Neural cell (in vitro differentiated cells): ENCODE measurements around the gene C1orf35.

Source experiments
- EP300 ChIP-seq: fragments of 450-650 bp; conservative IDR thresholded peaks from 2 replicates; pipeline ENCODE4 v1.6.1; 2014; ENCODE audit warnings: antibody characterized with exemption, mild to moderate bottlenecking, moderate library complexity; ENCODE audit not compliant: poor library complexity, severe bottlenecking
- EZH2 ChIP-seq: fragments of 200-600, 300-800 bp; shearing (Covaris generic), sonication (generic); IDR thresholded peaks from 2 replicates; pipeline ENCODE4 v1.6.1; 2014; ENCODE audit warnings: antibody characterized with exemption, low read length, borderline replicate concordance, mild to moderate bottlenecking; ENCODE audit not compliant: insufficient read depth, poor library complexity, severe bottlenecking
- MXI1 ChIP-seq: fragments of 450-650 bp; conservative IDR thresholded peaks from 2 replicates; pipeline ENCODE4 v1.6.1; 2014; ENCODE audit warnings: antibody characterized with exemption, mild to moderate bottlenecking; ENCODE audit not compliant: poor library complexity, severe bottlenecking
- POLR2AphosphoS5 ChIP-seq: IDR thresholded peaks from 2 replicates; pipeline ENCODE4 v1.6.1; 2012
- RAD21 ChIP-seq: fragments of 450-650 bp; conservative IDR thresholded peaks from 2 replicates; pipeline ENCODE4 v1.6.1; 2014; ENCODE audit warnings: antibody characterized with exemption, mild to moderate bottlenecking, moderate library complexity
- SMC3 ChIP-seq: fragments of 450-650 bp; conservative IDR thresholded peaks from 2 replicates; pipeline ENCODE4 v1.6.1; 2014; ENCODE audit warnings: antibody characterized with exemption, mild to moderate bottlenecking, moderate library complexity; ENCODE audit not compliant: poor library complexity
- TAF1 ChIP-seq: IDR thresholded peaks from 2 replicates; pipeline ENCODE4 v1.6.1; 2012; ENCODE audit warnings: low read depth
- TF ChIP-seq, protein P1 (sequence below): fragments of 450-650 bp; IDR thresholded peaks from 2 replicates; pipeline ENCODE4 v1.5.1; 2014; ENCODE audit warnings: antibody characterized with exemption, mild to moderate bottlenecking, moderate library complexity; ENCODE audit not compliant: poor library complexity, severe bottlenecking
- TF ChIP-seq, protein P2 (sequence below): IDR thresholded peaks from 2 replicates; pipeline ENCODE4 v1.6.1; 2012; ENCODE audit warnings: borderline replicate concordance

DNA sequence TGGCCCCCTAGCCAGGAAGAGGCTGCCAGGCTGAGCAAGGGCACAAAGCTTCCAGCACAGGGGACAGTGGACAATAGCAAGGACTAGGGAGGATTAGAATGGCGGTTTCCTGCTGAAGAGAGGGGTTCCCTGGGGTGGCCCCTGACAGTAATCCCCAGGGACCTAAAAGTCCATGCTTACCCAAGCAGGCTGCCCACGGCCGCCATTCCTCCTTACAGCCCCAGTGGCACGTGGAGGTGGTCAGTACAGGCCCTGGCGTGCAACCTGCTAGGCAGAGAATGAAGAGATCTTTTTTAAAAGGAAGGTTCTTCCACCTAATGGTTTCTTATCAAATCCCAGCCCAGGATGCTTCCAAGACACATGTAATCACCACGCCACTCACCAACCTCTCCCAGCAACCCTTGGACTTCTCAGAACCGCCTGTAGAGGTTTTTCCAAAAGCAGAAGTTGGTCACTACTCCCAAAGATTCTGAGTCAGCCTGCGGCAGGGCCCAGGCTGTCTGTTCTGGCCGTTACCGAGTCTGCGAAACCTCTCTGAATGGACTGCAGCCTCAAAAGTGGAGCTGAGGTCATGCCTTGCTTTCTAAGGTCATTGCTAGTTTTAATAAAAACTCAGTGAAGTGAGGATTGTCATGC lies 5.0 kb upstream of the C1orf35 start:
- TF ChIP-seq TAF1: no peak
- TF ChIP-seq POLR2AphosphoS5: no peak
- TF ChIP-seq, protein P1, sequence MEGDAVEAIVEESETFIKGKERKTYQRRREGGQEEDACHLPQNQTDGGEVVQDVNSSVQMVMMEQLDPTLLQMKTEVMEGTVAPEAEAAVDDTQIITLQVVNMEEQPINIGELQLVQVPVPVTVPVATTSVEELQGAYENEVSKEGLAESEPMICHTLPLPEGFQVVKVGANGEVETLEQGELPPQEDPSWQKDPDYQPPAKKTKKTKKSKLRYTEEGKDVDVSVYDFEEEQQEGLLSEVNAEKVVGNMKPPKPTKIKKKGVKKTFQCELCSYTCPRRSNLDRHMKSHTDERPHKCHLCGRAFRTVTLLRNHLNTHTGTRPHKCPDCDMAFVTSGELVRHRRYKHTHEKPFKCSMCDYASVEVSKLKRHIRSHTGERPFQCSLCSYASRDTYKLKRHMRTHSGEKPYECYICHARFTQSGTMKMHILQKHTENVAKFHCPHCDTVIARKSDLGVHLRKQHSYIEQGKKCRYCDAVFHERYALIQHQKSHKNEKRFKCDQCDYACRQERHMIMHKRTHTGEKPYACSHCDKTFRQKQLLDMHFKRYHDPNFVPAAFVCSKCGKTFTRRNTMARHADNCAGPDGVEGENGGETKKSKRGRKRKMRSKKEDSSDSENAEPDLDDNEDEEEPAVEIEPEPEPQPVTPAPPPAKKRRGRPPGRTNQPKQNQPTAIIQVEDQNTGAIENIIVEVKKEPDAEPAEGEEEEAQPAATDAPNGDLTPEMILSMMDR: no peak
- TF ChIP-seq, protein P2, sequence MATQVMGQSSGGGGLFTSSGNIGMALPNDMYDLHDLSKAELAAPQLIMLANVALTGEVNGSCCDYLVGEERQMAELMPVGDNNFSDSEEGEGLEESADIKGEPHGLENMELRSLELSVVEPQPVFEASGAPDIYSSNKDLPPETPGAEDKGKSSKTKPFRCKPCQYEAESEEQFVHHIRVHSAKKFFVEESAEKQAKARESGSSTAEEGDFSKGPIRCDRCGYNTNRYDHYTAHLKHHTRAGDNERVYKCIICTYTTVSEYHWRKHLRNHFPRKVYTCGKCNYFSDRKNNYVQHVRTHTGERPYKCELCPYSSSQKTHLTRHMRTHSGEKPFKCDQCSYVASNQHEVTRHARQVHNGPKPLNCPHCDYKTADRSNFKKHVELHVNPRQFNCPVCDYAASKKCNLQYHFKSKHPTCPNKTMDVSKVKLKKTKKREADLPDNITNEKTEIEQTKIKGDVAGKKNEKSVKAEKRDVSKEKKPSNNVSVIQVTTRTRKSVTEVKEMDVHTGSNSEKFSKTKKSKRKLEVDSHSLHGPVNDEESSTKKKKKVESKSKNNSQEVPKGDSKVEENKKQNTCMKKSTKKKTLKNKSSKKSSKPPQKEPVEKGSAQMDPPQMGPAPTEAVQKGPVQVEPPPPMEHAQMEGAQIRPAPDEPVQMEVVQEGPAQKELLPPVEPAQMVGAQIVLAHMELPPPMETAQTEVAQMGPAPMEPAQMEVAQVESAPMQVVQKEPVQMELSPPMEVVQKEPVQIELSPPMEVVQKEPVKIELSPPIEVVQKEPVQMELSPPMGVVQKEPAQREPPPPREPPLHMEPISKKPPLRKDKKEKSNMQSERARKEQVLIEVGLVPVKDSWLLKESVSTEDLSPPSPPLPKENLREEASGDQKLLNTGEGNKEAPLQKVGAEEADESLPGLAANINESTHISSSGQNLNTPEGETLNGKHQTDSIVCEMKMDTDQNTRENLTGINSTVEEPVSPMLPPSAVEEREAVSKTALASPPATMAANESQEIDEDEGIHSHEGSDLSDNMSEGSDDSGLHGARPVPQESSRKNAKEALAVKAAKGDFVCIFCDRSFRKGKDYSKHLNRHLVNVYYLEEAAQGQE: no peak
- TF ChIP-seq EZH2: no peak
- no peak for TF ChIP-seq MXI1
- TF ChIP-seq EP300: no peak
- TF ChIP-seq SMC3: no peak
- no peak for TF ChIP-seq RAD21
